ENCODE results near the gene CD244.

CD244 gene

DNA sequence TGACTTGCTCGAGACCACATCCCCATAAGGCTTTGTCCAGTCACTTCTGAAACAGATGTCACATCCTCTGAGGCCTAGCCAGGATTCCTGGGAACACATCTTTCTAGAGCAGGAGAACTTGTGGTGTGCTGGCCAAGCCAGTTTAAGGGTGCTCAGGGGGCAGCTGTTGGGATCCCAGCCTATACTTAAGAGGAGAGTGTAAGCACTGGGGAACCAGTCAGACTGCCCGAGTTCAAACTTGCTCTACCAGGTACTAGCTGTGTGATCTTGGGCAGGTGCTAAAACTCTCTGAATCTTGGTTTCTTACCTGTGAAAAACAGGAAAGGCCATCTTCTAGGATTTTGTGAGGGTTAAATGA lies 82.3 kb downstream of the CD244 start:
- no peak overlapping the region for H3K27ac Mint-ChIP-seq

More for the DNA sequence above, 82.3 kb downstream of the CD244 start:
- peaks cover 6% of the 10 kb centered on the region for H3K27me3 Mint-ChIP-seq (ENCODE audit: low read depth)
- H3K9me3 Mint-ChIP-seq, result no peaks in the 10 kb centered on the region
- no peak overlapping the region for H3K4me3 Mint-ChIP-seq
- peaks cover 21% of the 10 kb centered on the region for H3K4me1 Mint-ChIP-seq (ENCODE audit: low read depth)
- no peaks in the 10 kb centered on the region for H3K36me3 Mint-ChIP-seq (ENCODE audit: low read depth)
